IPS-18c (cell line): ENCODE results near the gene YJEFN3.

Experiments
- H3K4me3 ChIP-seq: 2 replicates; pipeline ENCODE4 v1.7.0; 2013; ENCODE audit warnings: low read depth, mild to moderate bottlenecking, low read length, moderate library complexity; ENCODE audit not compliant: insufficient read depth
- H3K9me3 ChIP-seq: one replicate; pipeline ENCODE4 v1.6.1; 2013; ENCODE audit warnings: mild to moderate bottlenecking, low read length, moderate library complexity; ENCODE audit not compliant: control insufficient read depth, insufficient read depth

Gene YJEFN3

GRCh38 chr19:19559931-19560330 lies 31.2 kb downstream of the YJEFN3 start:
- Histone ChIP-seq H3K4me3 (no peak overlapping the region), H3K9me3 (no peaks in the 10 kb centered on the region)

GRCh38 chr19:19561946-19562664 lies 33.4 kb downstream of the YJEFN3 start:
- H3K9me3 ChIP-seq: no peaks in the 10 kb centered on the region
- no peak overlapping the region for H3K4me3 ChIP-seq

- H3K9me3 ChIP-seq: no peaks in the 10 kb centered on the region
- H3K4me3 ChIP-seq: no peak overlapping the region; the same call in 1 of the 2 replicates
Measured at GRCh38 chr19:19562665-19563347, 34.1 kb downstream of the YJEFN3 start.

- Histone ChIP-seq H3K9me3 (no peaks in the 10 kb centered on the region), H3K4me3 (no peak overlapping the region)
Measured at GRCh38 chr19:19563348-19563848, 34.7 kb downstream of the YJEFN3 start.

GRCh38 chr19:19566306-19566705 lies 37.6 kb downstream of the YJEFN3 start:
- Histone ChIP-seq H3K9me3 (no peaks in the 10 kb centered on the region), H3K4me3 (no peak overlapping the region)

- H3K9me3 ChIP-seq: no peaks in the 10 kb centered on the region
- H3K4me3 ChIP-seq: no peak overlapping the region
Measured at GRCh38 chr19:19567391-19567790, 38.7 kb downstream of the YJEFN3 start.

GRCh38 chr19:19568802-19569756 lies 40.4 kb downstream of the YJEFN3 start:
- H3K9me3 ChIP-seq: no peaks in the 10 kb centered on the region
- no peak overlapping the region for H3K4me3 ChIP-seq

- H3K9me3 ChIP-seq: no peaks in the 10 kb centered on the region
- no peak overlapping the region for H3K4me3 ChIP-seq
Measured at GRCh38 chr19:19570571-19570970, 41.9 kb downstream of the YJEFN3 start.

GRCh38 chr19:19571071-19571786 lies 42.5 kb downstream of the YJEFN3 start:
- no peak overlapping the region for H3K4me3 ChIP-seq
- no peaks in the 10 kb centered on the region for H3K9me3 ChIP-seq

GRCh38 chr19:19575411-19575810 lies 46.7 kb downstream of the YJEFN3 start:
- no peaks in the 10 kb centered on the region for H3K9me3 ChIP-seq
- H3K4me3 ChIP-seq: no peak overlapping the region

- no peaks in the 10 kb centered on the region for H3K9me3 ChIP-seq
- H3K4me3 ChIP-seq: no peak overlapping the region
Measured at GRCh38 chr19:19578252-19578651, 49.5 kb downstream of the YJEFN3 start.

GRCh38 chr19:19579533-19580361 lies 51.0 kb downstream of the YJEFN3 start:
- H3K4me3 ChIP-seq: no peak overlapping the region
- H3K9me3 ChIP-seq: no peaks in the 10 kb centered on the region

GRCh38 chr19:19580418-19580817 lies 51.7 kb downstream of the YJEFN3 start:
- no peak overlapping the region for H3K4me3 ChIP-seq
- no peaks in the 10 kb centered on the region for H3K9me3 ChIP-seq

GRCh38 chr19:19581391-19581790 lies 52.7 kb downstream of the YJEFN3 start:
- Histone ChIP-seq H3K4me3 (no peak overlapping the region), H3K9me3 (no peaks in the 10 kb centered on the region)

- Histone ChIP-seq H3K9me3 (no peaks in the 10 kb centered on the region), H3K4me3 (no peak overlapping the region)
Measured at GRCh38 chr19:19582471-19582870, 53.8 kb downstream of the YJEFN3 start.

GRCh38 chr19:19584356-19584755 lies 55.6 kb downstream of the YJEFN3 start:
- Histone ChIP-seq H3K4me3 (no peak overlapping the region), H3K9me3 (no peaks in the 10 kb centered on the region)
